BJ (cell line): Measurements from ENCODE around the gene DUS1L. TPM values are rescaled to one million over a fixed set of nuclear protein-coding genes. Genes with fewer than 3 reads are reported as not detected.

Source experiments
- CTCF ChIA-PET: fragments of 350-600 bp; formaldehyde crosslinking; extraction: SDS; loops from one replicate; lab custom pipeline; 2021; ENCODE audit warnings: antibody characterized with exemption, inconsistent platforms; lab: Yijun Ruan, JAX
- POLR2A ChIA-PET: fragments of 300-600 bp; sonication (Branson Sonifier 250); formaldehyde crosslinking; extraction: SDS; loops from one replicate; lab custom pipeline; 2021; ENCODE audit warnings: antibody characterized with exemption; lab: Charles Lee
- DNase-seq: peaks from one replicate; pipeline ENCODE4 v3.0.0-alpha.2; 2011; ENCODE audit warnings: low read depth
- H3K27me3 ChIP-seq: 2 replicates; pipeline ENCODE4 v1.6.0; 2011; ENCODE audit warnings: low read length; ENCODE audit not compliant: control insufficient read depth, insufficient read depth
- H3K36me3 ChIP-seq: 2 replicates; pipeline ENCODE4 v1.5.1; 2011; ENCODE audit warnings: low read length; ENCODE audit not compliant: control insufficient read depth, insufficient read depth
- H3K4me3 ChIP-seq: 2 replicates; pipeline ENCODE4 v1.5.1; 2011; ENCODE audit warnings: low read depth, mild to moderate bottlenecking, control low read depth, low read length
- polyA plus RNA-seq: library from polyadenylated mRNA; depleted of rRNA; stranded (reverse); fragments of >200 nt; gene quantifications from 2 replicates; pipeline ENCODE4 v1.2.3, GENCODE V29; 2011
- TF ChIP-seq, protein P1 (sequence below): IDR thresholded peaks from 2 replicates; pipeline ENCODE4 v1.5.1; 2011; ENCODE audit warnings: low read depth, mild to moderate bottlenecking, control low read depth, inconsistent platforms, low read length, moderate library complexity; ENCODE audit not compliant: insufficient read depth

The DUS1L gene
- polyA plus RNA-seq, 1 experiment: 47.6 TPM

- POLR2A ChIA-PET: no interaction called here
- H3K27me3 ChIP-seq: no peaks in the 10 kb centered on the region
- H3K36me3 ChIP-seq: peaks cover 14% of the 10 kb centered on the region
- TF ChIP-seq, protein P1, sequence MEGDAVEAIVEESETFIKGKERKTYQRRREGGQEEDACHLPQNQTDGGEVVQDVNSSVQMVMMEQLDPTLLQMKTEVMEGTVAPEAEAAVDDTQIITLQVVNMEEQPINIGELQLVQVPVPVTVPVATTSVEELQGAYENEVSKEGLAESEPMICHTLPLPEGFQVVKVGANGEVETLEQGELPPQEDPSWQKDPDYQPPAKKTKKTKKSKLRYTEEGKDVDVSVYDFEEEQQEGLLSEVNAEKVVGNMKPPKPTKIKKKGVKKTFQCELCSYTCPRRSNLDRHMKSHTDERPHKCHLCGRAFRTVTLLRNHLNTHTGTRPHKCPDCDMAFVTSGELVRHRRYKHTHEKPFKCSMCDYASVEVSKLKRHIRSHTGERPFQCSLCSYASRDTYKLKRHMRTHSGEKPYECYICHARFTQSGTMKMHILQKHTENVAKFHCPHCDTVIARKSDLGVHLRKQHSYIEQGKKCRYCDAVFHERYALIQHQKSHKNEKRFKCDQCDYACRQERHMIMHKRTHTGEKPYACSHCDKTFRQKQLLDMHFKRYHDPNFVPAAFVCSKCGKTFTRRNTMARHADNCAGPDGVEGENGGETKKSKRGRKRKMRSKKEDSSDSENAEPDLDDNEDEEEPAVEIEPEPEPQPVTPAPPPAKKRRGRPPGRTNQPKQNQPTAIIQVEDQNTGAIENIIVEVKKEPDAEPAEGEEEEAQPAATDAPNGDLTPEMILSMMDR: no peak
- CTCF ChIA-PET: interaction anchor here (0.6 to 11.6 kb wide), 8 partner anchors 12 to 136 kb away, joined by 3 to 218 read pairs (median 16); partner anchors contain the start of genes NOTUM and RAC3
- H3K4me3 ChIP-seq: no peak overlapping the region
- DNase-seq: no peak
These were observed 47.2 kb downstream of the DUS1L start for GRCh38 chr17:82018152-82018988.

GRCh38 chr17:82017612-82018151, 47.9 kb downstream of the DUS1L start:
- Histone ChIP-seq H3K36me3 (peaks cover 14% of the 10 kb centered on the region), H3K4me3 (no peak overlapping the region), H3K27me3 (no peaks in the 10 kb centered on the region)
- POLR2A ChIA-PET: no interaction called here
- CTCF ChIA-PET: interaction anchor here (0.6 to 11.6 kb wide), 2 partner anchors 57 to 63 kb away, joined by 3 to 218 read pairs; partner anchors contain the start of gene NOTUM
- TF ChIP-seq, protein P1: no peak
- DNase-seq: no peak

- ChIA-PET CTCF (interaction anchor here (0.8 to 11.6 kb wide), 2 partner anchors 57 to 64 kb away, joined by 3 to 218 read pairs; partner anchors contain the start of gene NOTUM), POLR2A (no interaction called here)
- Histone ChIP-seq H3K4me3 (no peak overlapping the region), H3K36me3 (peaks cover 14% of the 10 kb centered on the region), H3K27me3 (no peaks in the 10 kb centered on the region)
- no peak for DNase-seq
- TF ChIP-seq, protein P1: no peak
These were observed 48.6 kb downstream of the DUS1L start for GRCh38 chr17:82016875-82017459.

DNA sequence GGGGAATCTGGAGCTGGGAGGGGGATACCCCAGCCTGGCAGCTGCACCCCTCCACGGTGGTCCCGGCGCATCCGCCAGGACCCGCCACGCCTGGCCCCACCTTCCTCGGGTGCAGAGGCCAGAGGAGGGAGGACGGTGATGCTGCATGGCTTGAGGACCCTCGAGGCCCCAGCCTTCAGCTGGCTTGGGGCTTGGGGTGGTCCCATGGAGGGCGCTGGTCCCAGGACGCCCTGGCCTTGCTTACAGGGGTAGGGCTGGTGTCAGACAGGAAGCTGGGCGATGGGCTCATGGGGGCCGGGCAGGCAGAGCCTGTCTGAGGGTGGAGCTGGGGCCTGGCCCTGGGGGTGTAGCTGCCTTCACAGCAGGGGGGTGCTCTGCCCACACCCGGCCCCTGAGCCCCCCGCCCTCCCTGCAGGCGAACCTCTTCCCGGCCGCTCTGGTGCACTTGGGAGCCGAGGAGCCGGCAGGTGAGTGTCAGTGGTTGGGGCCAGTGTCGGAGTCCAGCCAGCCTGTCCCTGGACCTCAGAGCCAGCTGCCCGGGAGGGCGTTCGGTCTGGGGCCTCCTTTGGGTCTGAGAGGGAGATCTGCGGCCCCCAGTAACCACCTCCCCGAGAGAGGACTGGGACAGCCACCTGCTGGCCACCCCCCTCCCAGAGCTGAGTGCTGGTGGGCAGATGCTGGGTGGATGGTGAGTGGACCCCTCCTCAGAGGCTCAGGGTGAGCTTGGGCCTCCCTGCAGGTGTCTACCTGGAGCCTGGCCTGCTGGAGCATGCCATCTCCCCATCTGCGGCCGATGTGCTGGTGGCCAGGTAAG, 49.3 kb downstream of the DUS1L start:
- H3K4me3 ChIP-seq: no peak overlapping the region
- TF ChIP-seq, protein P1: no peak
- H3K27me3 ChIP-seq: no peaks in the 10 kb centered on the region
- peaks cover 15% of the 10 kb centered on the region for H3K36me3 ChIP-seq
- POLR2A ChIA-PET: no interaction called here
- DNase-seq: no peak
- CTCF ChIA-PET: interaction anchor here (0.8 to 11.6 kb wide), 3 partner anchors 14 to 63 kb away, joined by 3 to 218 read pairs (median 3); partner anchors contain the start of gene NOTUM
